MG63 (cell line): ENCODE measurements around the gene ZNF285. TPM values are rescaled to one million over a fixed set of nuclear protein-coding genes. Genes with fewer than 3 reads are reported as not detected.

ENCODE experiments used
- total RNA-seq: library from RNA; depleted of rRNA; stranded (reverse); fragments of >200 nt; shearing (Covaris generic); gene quantifications from 2 replicates; pipeline ENCODE4 v1.2.3, GENCODE V29; 2014; ENCODE audit warnings: low replicate concordance; rRNA removed

Gene ZNF285
- total RNA-seq, 1 experiment from 2014 or later: 1.1 TPM

Other genes starting within 250 kb of the ZNF285 start
- 8.8 and 12.7 TPM in 2 replicates for gene ZNF226, start 236.5 kb downstream of the ZNF285 start, total RNA-seq
- gene ZNF227, start 189.1 kb downstream of the ZNF285 start, total RNA-seq: 6.5 and 7.3 TPM in 2 replicates
- 0.43 TPM in 1 of 2 replicates, not detected in the other for gene ZNF233, start 141.7 kb downstream of the ZNF285 start, total RNA-seq
- 0.95 and 2.3 TPM in 2 replicates for gene ZNF235, start 96.6 kb downstream of the ZNF285 start, total RNA-seq
- gene ZNF112, start 44.9 kb downstream of the ZNF285 start, total RNA-seq: 2.6 and 33.1 TPM in 2 replicates
- gene ZNF229, start 46.9 kb upstream of the ZNF285 start, total RNA-seq: not detected in 2 replicates
- gene ZNF180, start 98.9 kb upstream of the ZNF285 start, total RNA-seq: 4.4 and 11.7 TPM in 2 replicates
- not detected in 2 replicates for gene CEACAM20, start 128.1 kb upstream of the ZNF285 start, total RNA-seq
- gene IGSF23, start 212.0 kb upstream of the ZNF285 start, total RNA-seq: 3.0 TPM in 1 of 2 replicates, not detected in the other
- 120 and 141 TPM in 2 replicates for gene PVR, start 242.3 kb upstream of the ZNF285 start, total RNA-seq